NCI-H1092 (cell line): ENCODE data around the gene NEDD8.

Experiments used
- DNase-seq: peaks from one replicate; lab custom pipeline; 2025; lab: John Stamatoyannopoulos, UW

The NEDD8 gene

DNA sequence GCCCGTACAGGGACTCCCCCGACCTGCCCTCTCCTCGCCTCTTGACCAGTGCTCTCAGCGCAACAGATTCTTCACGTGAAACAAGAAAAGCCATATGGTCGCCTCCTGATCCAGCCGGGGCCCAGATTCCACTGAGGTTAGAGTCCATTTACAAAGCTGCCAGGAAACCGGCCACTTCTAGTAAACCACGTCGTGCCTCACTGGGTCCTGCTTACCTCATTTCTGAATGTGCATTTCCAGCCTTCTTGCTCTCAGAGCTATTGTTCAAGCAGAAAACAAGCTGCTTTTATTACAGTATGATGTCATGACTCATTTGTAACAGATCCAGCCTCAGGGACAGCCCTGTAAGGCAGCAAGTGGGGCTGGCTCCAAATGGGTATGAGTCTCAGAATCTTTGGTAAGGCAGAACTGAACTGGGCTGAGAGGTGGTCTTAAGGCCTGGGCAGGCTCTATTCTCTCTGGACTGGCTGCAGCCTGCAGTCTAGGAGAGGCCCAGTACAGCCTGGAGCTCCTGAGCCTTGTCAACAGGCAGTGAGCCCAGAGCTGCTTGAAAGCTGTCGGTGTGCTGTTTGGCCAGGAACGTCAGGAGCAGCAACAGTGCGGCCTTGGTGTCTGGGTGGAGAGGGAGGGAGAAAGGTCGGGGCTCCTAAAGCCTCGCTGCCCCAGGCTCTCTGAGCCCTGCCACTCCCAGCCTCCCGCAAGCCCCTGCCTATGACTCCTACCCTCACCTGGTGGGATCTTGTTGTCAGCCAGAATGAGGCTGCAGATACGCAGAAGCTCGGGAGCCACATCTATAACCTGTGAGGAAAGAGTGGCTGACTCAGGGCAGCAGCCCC lies 52.0 kb downstream of the NEDD8 start:
- no peak for DNase-seq

DNA sequence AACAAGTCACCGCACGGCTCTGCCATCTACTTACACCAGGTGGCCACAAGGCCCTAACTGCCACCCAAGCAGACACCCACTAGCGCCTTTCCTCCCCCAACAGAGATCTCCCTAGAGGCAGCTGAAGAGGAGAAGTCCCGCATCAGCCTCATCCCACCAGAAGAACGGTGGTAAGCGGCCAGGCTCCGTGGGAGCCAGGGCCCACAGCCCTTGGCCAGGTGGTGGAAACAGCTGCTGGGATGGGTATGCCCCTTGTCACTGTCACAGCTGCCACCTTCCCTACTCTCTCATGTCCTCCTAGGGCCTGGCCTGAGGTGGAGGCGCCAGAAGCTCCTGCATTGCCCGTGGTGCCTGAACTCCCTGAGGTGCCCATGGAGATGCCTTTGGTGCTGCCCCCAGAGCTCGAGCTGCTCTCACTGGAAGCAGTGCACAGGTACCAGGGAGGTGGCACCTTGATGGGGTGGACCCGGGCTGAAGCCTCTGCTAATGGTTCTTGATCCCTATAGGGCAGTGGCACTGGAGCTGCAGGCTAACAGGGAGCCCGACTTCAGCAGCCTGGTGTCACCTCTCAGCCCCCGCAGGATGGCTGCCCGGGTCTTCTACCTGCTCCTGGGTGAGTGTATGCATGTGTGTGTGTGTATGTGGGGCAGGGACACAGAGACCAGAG lies 52.7 kb downstream of the NEDD8 start:
- DNase-seq = no peak

DNA sequence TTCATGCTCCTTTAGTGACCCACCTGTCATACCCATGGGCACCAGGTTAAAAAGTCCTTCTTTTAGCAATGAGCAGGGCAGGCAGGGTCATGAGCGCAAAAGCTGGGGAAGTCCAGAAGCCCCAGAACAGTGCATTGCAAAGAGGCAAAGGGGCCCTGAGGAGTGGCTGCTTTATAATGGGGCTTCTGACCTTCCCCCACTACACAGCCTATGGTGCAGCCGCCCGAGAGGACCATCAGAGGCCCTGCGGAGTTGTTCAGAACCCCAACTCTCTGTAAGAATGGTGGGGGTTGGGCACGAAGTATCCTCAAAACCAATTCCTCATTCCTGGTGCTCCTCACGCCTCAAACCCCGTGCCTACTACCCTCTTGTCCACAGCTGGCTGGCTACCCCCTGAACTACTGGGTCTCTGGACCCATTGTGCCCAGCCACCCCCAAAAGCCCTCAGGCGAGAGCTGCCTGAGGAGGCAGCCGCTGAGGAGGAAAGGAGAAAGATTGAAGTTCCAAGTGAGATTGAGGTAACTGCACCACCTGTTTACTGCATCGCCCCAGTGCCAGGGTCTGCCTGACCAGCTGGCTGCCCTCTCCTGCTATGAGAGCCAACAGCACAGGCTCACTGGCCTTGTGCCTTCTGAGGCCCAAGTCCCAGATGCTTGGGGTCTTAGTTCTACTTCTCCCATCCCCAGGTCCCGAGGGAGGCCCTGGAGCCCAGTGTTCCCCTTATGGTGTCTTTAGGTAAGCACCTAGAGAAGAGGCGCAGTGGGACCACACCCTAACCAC lies 53.6 kb downstream of the NEDD8 start:
- no peak for DNase-seq

DNA sequence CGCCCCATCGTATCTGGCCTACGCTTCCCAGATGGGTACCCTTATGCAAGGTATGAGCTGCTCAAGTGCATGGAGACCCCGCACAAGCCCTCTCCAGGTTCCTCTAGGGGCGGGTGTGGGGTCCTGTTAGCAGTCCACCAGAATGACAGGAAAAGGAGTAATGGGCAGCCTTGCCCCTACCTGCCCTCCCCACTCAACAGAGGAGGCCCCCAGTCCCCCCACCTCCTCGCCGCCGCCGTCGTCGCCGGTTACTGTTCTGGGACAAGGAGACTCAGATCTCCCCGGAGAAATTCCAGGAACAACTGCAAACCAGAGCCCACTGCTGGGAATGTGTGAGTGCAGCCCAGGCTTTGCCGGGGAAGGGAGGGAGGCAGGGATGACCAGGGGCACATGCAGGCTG lies 54.3 kb downstream of the NEDD8 start:
- no peak for DNase-seq

- DNase-seq = no peak
These were observed 54.9 kb downstream of the NEDD8 start for GRCh38 chr14:24177041-24177825.

DNA sequence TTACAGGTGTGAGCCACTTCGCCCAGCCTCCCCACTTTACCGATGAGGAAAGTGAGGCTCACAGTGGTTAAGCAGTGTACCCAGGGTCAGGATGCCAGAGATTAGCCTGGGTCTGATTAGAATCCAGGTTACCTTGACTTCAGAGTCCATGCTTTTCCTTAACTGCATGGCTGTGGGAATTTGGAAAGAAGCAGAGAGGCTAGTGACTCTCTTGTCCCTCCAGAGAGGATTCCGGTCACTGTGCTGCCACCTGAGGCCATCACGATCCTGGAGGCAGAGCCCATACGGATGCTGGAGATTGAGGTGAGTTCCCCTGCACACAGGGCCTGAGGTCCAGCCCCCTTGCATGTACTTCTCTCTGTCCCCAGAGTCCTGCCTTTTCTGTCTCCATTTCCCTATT lies 55.6 kb downstream of the NEDD8 start:
- DNase-seq = no peak

DNA sequence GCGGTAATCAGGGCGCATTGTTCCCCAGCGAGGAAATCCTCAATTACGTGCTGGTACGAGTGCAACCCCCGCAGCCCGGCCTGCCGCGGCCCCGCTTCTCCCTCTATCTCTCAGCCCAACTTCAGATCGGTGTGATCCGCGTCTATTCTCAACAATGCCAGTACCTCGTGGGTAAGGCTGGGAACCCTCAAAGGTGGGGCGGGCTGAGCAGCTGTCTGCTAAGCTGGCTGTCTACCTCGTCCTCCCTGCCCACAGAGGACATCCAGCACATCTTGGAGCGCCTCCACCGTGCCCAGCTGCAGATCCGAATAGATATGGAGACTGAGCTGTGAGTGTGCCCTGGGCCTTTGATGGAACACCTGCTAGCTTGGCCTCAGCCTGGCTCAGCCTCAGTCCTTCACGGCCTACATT lies 59.3 kb downstream of the NEDD8 start:
- no peak for DNase-seq

DNA sequence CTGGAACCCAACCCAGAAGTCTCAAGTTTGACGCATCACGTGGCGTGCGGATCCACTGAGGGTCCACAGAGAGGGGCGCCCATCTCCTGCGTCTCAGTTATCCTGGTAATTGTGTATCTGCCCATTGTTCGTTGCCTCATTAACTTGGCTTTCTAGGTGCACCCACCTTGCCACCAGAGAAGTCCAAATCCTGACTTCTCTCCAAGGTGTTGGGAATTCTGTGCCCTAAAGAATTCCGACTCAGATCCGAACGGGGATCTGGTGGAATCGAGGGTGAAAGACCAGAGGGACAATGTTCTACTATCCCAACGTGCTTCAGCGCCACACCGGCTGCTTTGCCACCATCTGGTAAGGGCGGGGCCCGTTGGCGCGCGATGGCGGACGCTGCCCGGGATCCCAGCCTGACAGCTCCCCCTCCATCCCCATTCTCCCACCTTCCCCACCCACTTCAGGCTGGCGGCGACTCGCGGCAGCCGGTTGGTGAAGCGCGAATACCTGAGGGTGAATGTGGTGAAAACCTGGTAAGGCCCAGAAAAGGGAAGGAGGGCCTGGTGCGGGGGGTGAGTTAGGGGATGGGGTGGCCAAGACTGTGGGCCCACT lies 59.8 kb downstream of the NEDD8 start:
- no peak for DNase-seq

- peak; percentile 95 for DNase-seq
These were observed 60.5 kb downstream of the NEDD8 start, which contains the start of gene REC8 for GRCh38 chr14:24171422-24172260. Gene REC8, plus strand, starts transcription at chr14:24172080. Its CDS starts 473 bp downstream, at chr14:24172553.

- DNase-seq = no peak
These were observed 64.6 kb downstream of the NEDD8 start for GRCh38 chr14:24167469-24168114.
